ENCODE data around the gene GPR34.

GPR34 gene

GRCh38 chrX:41739871-41740270, 51.1 kb downstream of the GPR34 start:
- no peak for DNase-seq
